Measurements from ENCODE around the gene TEX14.
"Not testable (repeated sequence)": the region's sequence is repeated elsewhere in the genome, so short reads cannot be mapped to it uniquely, and the experiment has no call there.

Gene TEX14

GRCh38 chr17:58585554-58585953, 106.3 kb downstream of the TEX14 start:
- Mint-ChIP-seq H3K9me3 (no peaks in the 10 kb centered on the region), H3K4me3 (no peak overlapping the region), H3K27ac (no peak overlapping the region), H3K4me1 (no peaks in the 10 kb centered on the region), H3K27me3 (ENCODE audit: low read depth, poor library complexity) (peaks cover 17% of the 10 kb centered on the region), H3K36me3 (ENCODE audit: low read depth) (no peaks in the 10 kb centered on the region)
- no peak for TF ChIP-seq CTCF (IDR thresholded peaks at IDR 0.05)
- DNase-seq = no peak

- H3K27ac Mint-ChIP-seq = no peak overlapping the region
- no peak overlapping the region for H3K4me3 Mint-ChIP-seq
- DNase-seq = no peak
- no peak for TF ChIP-seq CTCF (IDR thresholded peaks at IDR 0.05)
- H3K9me3 Mint-ChIP-seq = no peaks in the 10 kb centered on the region
- H3K4me1 Mint-ChIP-seq = no peaks in the 10 kb centered on the region
- no peaks in the 10 kb centered on the region for H3K36me3 Mint-ChIP-seq (ENCODE audit: low read depth)
- H3K27me3 Mint-ChIP-seq (ENCODE audit: low read depth, poor library complexity) = peaks cover 21% of the 10 kb centered on the region
Measured at GRCh38 chr17:58583486-58583885, 108.4 kb downstream of the TEX14 start.

- H3K36me3 Mint-ChIP-seq (ENCODE audit: low read depth); H3K9me3 Mint-ChIP-seq; DNase-seq; H3K4me1 Mint-ChIP-seq; H3K27ac Mint-ChIP-seq; H3K4me3 Mint-ChIP-seq: not testable (repeated sequence)
- peaks cover 21% of the 10 kb centered on the region for H3K27me3 Mint-ChIP-seq (ENCODE audit: low read depth, poor library complexity)
Measured at GRCh38 chr17:58582718-58583117, 109.1 kb downstream of the TEX14 start.

GRCh38 chr17:58580671-58581070, 111.2 kb downstream of the TEX14 start:
- Mint-ChIP-seq H3K27me3 (ENCODE audit: low read depth, poor library complexity) (peaks cover 14% of the 10 kb centered on the region), H3K4me3 (no peak overlapping the region), H3K4me1 (no peaks in the 10 kb centered on the region), H3K27ac (no peak overlapping the region), H3K9me3 (no peaks in the 10 kb centered on the region), H3K36me3 (ENCODE audit: low read depth) (no peaks in the 10 kb centered on the region)
- TF ChIP-seq CTCF (IDR thresholded peaks at IDR 0.05) = no peak
- no peak for DNase-seq

GRCh38 chr17:58577696-58578095, 114.1 kb downstream of the TEX14 start:
- peak; percentile 60 for DNase-seq
- H3K9me3 Mint-ChIP-seq = no peaks in the 10 kb centered on the region
- no peak overlapping the region for H3K27ac Mint-ChIP-seq
- no peaks in the 10 kb centered on the region for H3K36me3 Mint-ChIP-seq (ENCODE audit: low read depth)
- peak; percentile 69 for TF ChIP-seq CTCF (IDR thresholded peaks at IDR 0.05)
- no peaks in the 10 kb centered on the region for H3K4me1 Mint-ChIP-seq
- peaks cover 6% of the 10 kb centered on the region for H3K27me3 Mint-ChIP-seq (ENCODE audit: low read depth, poor library complexity)
- H3K4me3 Mint-ChIP-seq = no peak overlapping the region

GRCh38 chr17:58576679-58577367, 115.0 kb downstream of the TEX14 start:
- Mint-ChIP-seq H3K27ac (no peak overlapping the region), H3K4me1 (peaks cover 3% of the 10 kb centered on the region), H3K27me3 (ENCODE audit: low read depth, poor library complexity) (peaks cover 6% of the 10 kb centered on the region), H3K36me3 (ENCODE audit: low read depth) (no peaks in the 10 kb centered on the region), H3K4me3 (no peak overlapping the region), H3K9me3 (no peaks in the 10 kb centered on the region)
- TF ChIP-seq CTCF (IDR thresholded peaks at IDR 0.05) = no peak
- DNase-seq = no peak

Data from nephron progenitor cell (in vitro differentiated cells).